GM12865 (cell line): ENCODE results near the gene KIF11.
"Not testable (repeated sequence)": the region's sequence is repeated elsewhere in the genome, so short reads cannot be mapped to it uniquely, and the experiment has no call there.

ENCODE experiments used
- DNase-seq: peaks from one replicate; pipeline ENCODE4 v3.0.0; 2010; ENCODE audit warnings: low read depth
- H3K4me3 ChIP-seq: 2 replicates; pipeline ENCODE4 v1.5.1; 2011; ENCODE audit warnings: mild to moderate bottlenecking, low read depth, low read length, control low read depth
- TF ChIP-seq, protein P1 (sequence below): IDR thresholded peaks from 2 replicates; pipeline ENCODE4 v1.5.1; 2011; ENCODE audit warnings: low read length, control low read depth, low read depth, inconsistent platforms; ENCODE audit not compliant: insufficient read depth; ENCODE audit errors: missing control alignments

The KIF11 gene

GRCh38 chr10:92559046-92559445, 33.9 kb upstream of the KIF11 start:
- no peak for DNase-seq
- TF ChIP-seq, protein P1, sequence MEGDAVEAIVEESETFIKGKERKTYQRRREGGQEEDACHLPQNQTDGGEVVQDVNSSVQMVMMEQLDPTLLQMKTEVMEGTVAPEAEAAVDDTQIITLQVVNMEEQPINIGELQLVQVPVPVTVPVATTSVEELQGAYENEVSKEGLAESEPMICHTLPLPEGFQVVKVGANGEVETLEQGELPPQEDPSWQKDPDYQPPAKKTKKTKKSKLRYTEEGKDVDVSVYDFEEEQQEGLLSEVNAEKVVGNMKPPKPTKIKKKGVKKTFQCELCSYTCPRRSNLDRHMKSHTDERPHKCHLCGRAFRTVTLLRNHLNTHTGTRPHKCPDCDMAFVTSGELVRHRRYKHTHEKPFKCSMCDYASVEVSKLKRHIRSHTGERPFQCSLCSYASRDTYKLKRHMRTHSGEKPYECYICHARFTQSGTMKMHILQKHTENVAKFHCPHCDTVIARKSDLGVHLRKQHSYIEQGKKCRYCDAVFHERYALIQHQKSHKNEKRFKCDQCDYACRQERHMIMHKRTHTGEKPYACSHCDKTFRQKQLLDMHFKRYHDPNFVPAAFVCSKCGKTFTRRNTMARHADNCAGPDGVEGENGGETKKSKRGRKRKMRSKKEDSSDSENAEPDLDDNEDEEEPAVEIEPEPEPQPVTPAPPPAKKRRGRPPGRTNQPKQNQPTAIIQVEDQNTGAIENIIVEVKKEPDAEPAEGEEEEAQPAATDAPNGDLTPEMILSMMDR, result no peak
- H3K4me3 ChIP-seq, result no peak overlapping the region

DNA sequence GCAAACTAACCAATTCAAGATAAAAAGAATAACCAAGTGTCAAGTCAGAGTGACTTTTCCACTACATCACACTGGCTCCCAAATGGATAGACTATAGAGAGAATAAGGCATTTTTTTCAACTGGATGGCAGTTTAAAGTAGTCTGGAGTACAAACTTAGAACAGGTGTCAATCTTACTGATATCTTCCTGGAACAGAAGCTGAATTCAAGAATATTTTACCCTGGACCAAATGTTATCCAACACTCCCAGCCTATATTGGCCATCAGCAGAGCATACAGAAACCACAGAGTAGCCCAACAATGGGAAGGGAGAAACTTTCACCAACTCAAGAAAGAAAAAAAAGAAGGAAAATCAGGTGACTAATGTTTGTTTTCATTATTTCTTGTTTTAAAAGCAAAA, 30.5 kb upstream of the KIF11 start:
- TF ChIP-seq, protein P1, result no peak

GRCh38 chr10:92567952-92568600, 24.9 kb upstream of the KIF11 start:
- TF ChIP-seq, protein P1, result no peak
- H3K4me3 ChIP-seq, result no peak overlapping the region
- peak; percentile 52 for DNase-seq

More for the DNA sequence above, 30.5 kb upstream of the KIF11 start:
- H3K4me3 ChIP-seq, result no peak overlapping the region
- no peak for DNase-seq

- TF ChIP-seq, protein P1, result no peak
- no peak for DNase-seq
- no peak overlapping the region for H3K4me3 ChIP-seq
Measured at GRCh38 chr10:92569071-92569470, 23.9 kb upstream of the KIF11 start.

GRCh38 chr10:92569663-92570062, 23.3 kb upstream of the KIF11 start:
- DNase-seq, H3K4me3 ChIP-seq: not testable (repeated sequence)

DNA sequence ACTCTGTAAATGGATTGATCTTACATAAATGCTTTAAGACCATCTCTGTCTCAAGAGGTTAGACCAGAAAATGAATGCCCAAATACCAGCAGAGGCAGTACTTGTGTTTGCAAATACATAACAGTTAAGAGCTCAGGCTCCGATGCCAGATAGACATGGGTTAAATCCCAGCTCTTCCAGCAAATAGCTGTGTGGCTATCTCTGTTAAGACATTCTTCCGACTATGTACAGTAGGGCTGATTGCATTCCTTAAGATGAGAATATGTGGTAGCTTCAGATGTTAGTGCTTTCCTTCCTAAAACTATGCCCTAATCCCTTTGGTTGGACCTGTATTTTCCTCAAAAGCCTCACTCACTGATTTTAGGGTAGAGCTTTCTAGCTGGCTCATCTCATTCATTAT, 21.3 kb upstream of the KIF11 start:
- no peak overlapping the region for H3K4me3 ChIP-seq
- no peak for DNase-seq

GRCh38 chr10:92572362-92573090, 20.4 kb upstream of the KIF11 start:
- H3K4me3 ChIP-seq, result peak overlapping the region; percentile 99
- no peak for DNase-seq
- TF ChIP-seq, protein P1, result no peak

More for the DNA sequence above, 21.3 kb upstream of the KIF11 start:
- TF ChIP-seq, protein P1, result no peak
